B cell (primary cell): ENCODE measurements around the gene NCKIPSD. TPM values are rescaled to one million over a fixed set of nuclear protein-coding genes. Genes with fewer than 3 reads are reported as not detected.

Source experiments
- ATAC-seq: fragments of 200-7000 bp; cut with Tn5 transposase; one replicate; pipeline ENCODE4 v1.10.0; 2021; ENCODE audit warnings: low read depth, mild to moderate bottlenecking, moderate number of reproducible peaks, moderate library complexity
- CTCF ChIA-PET: fragments of 350-600 bp; sonication (Branson Sonifier 250); formaldehyde crosslinking; loops from one replicate; lab custom pipeline; 2021; ENCODE audit warnings: antibody characterized with exemption, inconsistent platforms; lab: Charles Lee
- POLR2A ChIA-PET: fragments of 350-600 bp; sonication (Branson Sonifier 250); formaldehyde crosslinking; loops from one replicate; lab custom pipeline; 2021; ENCODE audit warnings: antibody characterized with exemption; lab: Charles Lee
- DNase-seq: peaks from one replicate; pipeline ENCODE4 v3.0.0; 2013
- H2AFZ ChIP-seq: 2 replicates; pipeline ENCODE4 v1.6.1; 2012; ENCODE audit warnings: mild to moderate bottlenecking, low read depth, low read length; ENCODE audit not compliant: insufficient read depth, poor library complexity, severe bottlenecking
- H3K27ac ChIP-seq, 2 donors: 1 replicate in 1 of 2; 2 replicates in 1 of 2; pipeline ENCODE4 v1.5.1; 2012 to 2013; ENCODE audit warnings: low read length in 2 of 2, mild to moderate bottlenecking in 2 of 2, moderate library complexity in 1 of 2
- H3K27me3 ChIP-seq, 4 experiments: fragments of 200-600 bp in 1 of 4; sonication (generic) in 1 of 4; replicated peaks in 1 of 4; 1 replicate in 2 of 4; 2 replicates in 2 of 4; pipeline versions ENCODE4 v1.6.1 to v1.7.0; 2013 to 2016; ENCODE audit warnings: low read length in 3 of 4, mild to moderate bottlenecking in 2 of 4, mixed read lengths in 1 of 4, moderate library complexity in 1 of 4; ENCODE audit not compliant: insufficient read depth in 4 of 4, control insufficient read depth in 3 of 4; ENCODE audit errors: control extremely low read depth in 1 of 4
- H3K36me3 ChIP-seq, 2 experiments: replicated peaks in 1 of 2; 1 replicate in 1 of 2; 2 replicates in 1 of 2; pipeline versions ENCODE4 v1.6.1 to v1.7.1; 2013; ENCODE audit warnings: low read length in 1 of 2; ENCODE audit not compliant: insufficient read depth in 2 of 2, control insufficient read depth in 1 of 2; ENCODE audit errors: control extremely low read depth in 1 of 2, extremely low read depth in 1 of 2
- H3K4me1 ChIP-seq, 2 donors: fragments of 200-600 bp in 1 of 2; sonication (generic) in 1 of 2; 1 replicate in 1 of 2; 2 replicates in 1 of 2; pipeline versions ENCODE4 v1.5.1 to v1.6.1; 2013 to 2017; ENCODE audit warnings: low read length in 2 of 2; ENCODE audit not compliant: control insufficient read depth in 2 of 2, insufficient read depth in 2 of 2
- H3K4me2 ChIP-seq: replicated peaks from 2 replicates; pipeline ENCODE3; 2012; ENCODE audit warnings: mild to moderate bottlenecking, low read depth, low read length; ENCODE audit not compliant: poor library complexity, severe bottlenecking
- H3K4me3 ChIP-seq, 5 experiments: fragments of 200-600 bp in 1 of 5; sonication (generic) in 1 of 5; 1 replicate in 3 of 5; 2 replicates in 2 of 5; pipeline versions ENCODE4 v1.5.1 to v1.7.0; 2011 to 2016; ENCODE audit warnings: low read length in 4 of 5, mild to moderate bottlenecking in 4 of 5, low read depth in 2 of 5, control low read depth in 1 of 5, moderate library complexity in 1 of 5; ENCODE audit not compliant: insufficient read depth in 1 of 5; ENCODE audit errors: control extremely low read depth in 1 of 5, extremely low read depth in 1 of 5
- H3K79me2 ChIP-seq: fragments of 200-600 bp; sonication (generic); one replicate; pipeline ENCODE4 v1.6.0; 2016; ENCODE audit warnings: low read length; ENCODE audit not compliant: control insufficient read depth, insufficient read depth
- H3K9ac ChIP-seq: fragments of 200-600 bp; sonication (generic); 2 replicates; pipeline ENCODE4 v1.6.1; 2017; ENCODE audit warnings: mild to moderate bottlenecking, low read length, moderate library complexity
- H3K9me3 ChIP-seq, 3 donors: one replicate each; pipeline versions ENCODE4 v1.6.1 to v1.7.1; 2013; ENCODE audit warnings: low read length in 2 of 3; ENCODE audit not compliant: control insufficient read depth in 2 of 3, insufficient read depth in 1 of 3; ENCODE audit errors: control extremely low read depth in 1 of 3
- H4K20me1 ChIP-seq: 2 replicates; pipeline ENCODE4 v1.6.0; 2012; ENCODE audit warnings: mild to moderate bottlenecking, low read length; ENCODE audit not compliant: insufficient read depth, control insufficient read depth, poor library complexity, severe bottlenecking
- H3K27ac Mint-ChIP-seq: one replicate; pipeline ENCODE4 v1.8.0; 2021; ENCODE audit warnings: mixed read lengths
- H3K27me3 Mint-ChIP-seq: one replicate; pipeline ENCODE4 v1.8.0; 2021; ENCODE audit warnings: mixed read lengths
- H3K4me1 Mint-ChIP-seq: one replicate; pipeline ENCODE4 v1.8.0; 2021; ENCODE audit warnings: mixed read lengths
- H3K4me3 Mint-ChIP-seq: one replicate; pipeline ENCODE4 v1.8.0; 2021; ENCODE audit warnings: mixed read lengths
- H3K9me3 Mint-ChIP-seq: one replicate; pipeline ENCODE4 v1.8.0; 2022; ENCODE audit warnings: mixed read lengths; ENCODE audit not compliant: insufficient read depth
- EZH2 ChIP-seq: IDR thresholded peaks from 2 replicates; pipeline ENCODE4 v1.6.1; 2012; ENCODE audit warnings: borderline replicate concordance, low read depth, mild to moderate bottlenecking, moderate library complexity, low read length; ENCODE audit not compliant: insufficient read depth, poor library complexity, severe bottlenecking
- WGBS: methylation state at CpG from one replicate; pipeline ENCODE4 v1.1.5; 2013; ENCODE audit warnings: missing lambda C conversion rate; ENCODE audit not compliant: insufficient coverage; 5-methylcytosine and 5-hydroxymethylcytosine counted together
- intact Hi-C: fragments of 100-400 bp; cut with micrococcal nuclease; formaldehyde crosslinking; loops from one replicate; pipeline ENCODE4 v1.10.0; 2022
- polyA plus RNA-seq: library from polyadenylated mRNA; depleted of rRNA; stranded (reverse); fragments of >200 nt; gene quantifications from 2 replicates; pipeline ENCODE4 v1.2.3, GENCODE V29; 2012
- total RNA-seq, 2 donors: library from RNA; stranded (reverse); fragments of 120-200 nt in 1 of 2; gene quantifications; 1 replicate in 1 of 2; 2 replicates in 1 of 2; pipeline versions ENCODE4 v1.2.3 to v1.2.4, GENCODE V29; 2013 to 2022
- TF ChIP-seq, protein P1 (sequence below): fragments of 200-600 bp; IDR thresholded peaks from one replicate; pipeline ENCODE4 v1.8.0; 2022; ENCODE audit warnings: antibody characterized with exemption, mild to moderate bottlenecking

NCKIPSD gene
- total and polyA plus RNA-seq, 2 donors (not counting 1 experiment from before 2014, with no cell fraction given), result 19.1 to 24.6 TPM

DNA sequence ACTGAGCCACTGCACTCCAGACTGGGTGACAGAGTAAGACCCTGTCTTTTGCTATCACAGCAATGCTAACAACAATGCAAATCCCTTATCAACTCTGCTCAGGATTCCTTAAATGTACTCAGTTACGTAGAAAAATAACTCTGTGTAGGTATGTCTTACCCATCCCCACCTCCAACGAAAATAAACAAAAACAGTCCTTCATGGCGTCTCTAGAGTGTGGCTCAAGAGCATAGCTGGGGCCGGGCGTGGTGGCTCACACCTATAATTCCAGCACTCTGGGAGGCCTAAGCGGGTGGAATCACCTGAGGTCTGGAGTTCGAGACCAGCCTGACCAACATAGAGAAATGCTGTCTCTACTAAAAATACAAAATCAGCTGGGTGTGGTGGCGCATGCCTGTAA is 13.2 kb upstream of the NCKIPSD start:
- ChIA-PET CTCF (no interaction called here), POLR2A (no interaction called here)
- TF ChIP-seq EZH2, result no peak
- TF ChIP-seq, protein P1, sequence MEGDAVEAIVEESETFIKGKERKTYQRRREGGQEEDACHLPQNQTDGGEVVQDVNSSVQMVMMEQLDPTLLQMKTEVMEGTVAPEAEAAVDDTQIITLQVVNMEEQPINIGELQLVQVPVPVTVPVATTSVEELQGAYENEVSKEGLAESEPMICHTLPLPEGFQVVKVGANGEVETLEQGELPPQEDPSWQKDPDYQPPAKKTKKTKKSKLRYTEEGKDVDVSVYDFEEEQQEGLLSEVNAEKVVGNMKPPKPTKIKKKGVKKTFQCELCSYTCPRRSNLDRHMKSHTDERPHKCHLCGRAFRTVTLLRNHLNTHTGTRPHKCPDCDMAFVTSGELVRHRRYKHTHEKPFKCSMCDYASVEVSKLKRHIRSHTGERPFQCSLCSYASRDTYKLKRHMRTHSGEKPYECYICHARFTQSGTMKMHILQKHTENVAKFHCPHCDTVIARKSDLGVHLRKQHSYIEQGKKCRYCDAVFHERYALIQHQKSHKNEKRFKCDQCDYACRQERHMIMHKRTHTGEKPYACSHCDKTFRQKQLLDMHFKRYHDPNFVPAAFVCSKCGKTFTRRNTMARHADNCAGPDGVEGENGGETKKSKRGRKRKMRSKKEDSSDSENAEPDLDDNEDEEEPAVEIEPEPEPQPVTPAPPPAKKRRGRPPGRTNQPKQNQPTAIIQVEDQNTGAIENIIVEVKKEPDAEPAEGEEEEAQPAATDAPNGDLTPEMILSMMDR, result no peak
- ATAC-seq (no peak), DNase-seq (no peak)
- intact Hi-C loops, result no loop called here
- H4K20me1 ChIP-seq, result peaks cover 90% of the 10 kb centered on the region
- H3K9me3 ChIP-seq, result no peaks in the 10 kb centered on the region
- H3K27ac ChIP-seq, result no peak overlapping the region
- H3K36me3 ChIP-seq, result peaks cover 23 to 45% of the 10 kb centered on the region in 2 experiments
- H3K4me2 ChIP-seq, result no peak overlapping the region
- 97% methylated on average over 6 of the region's 8 CpGs for WGBS
- H2AFZ ChIP-seq, result no peak overlapping the region
- Mint-ChIP-seq H3K4me3 (no peak overlapping the region), H3K4me1 (peaks cover 22% of the 10 kb centered on the region), H3K27me3 (no peaks in the 10 kb centered on the region), H3K27ac (no peak overlapping the region), H3K9me3 (no peaks in the 10 kb centered on the region)
- H3K4me1 ChIP-seq, result no peaks in the 10 kb centered on the region
- H3K27me3 ChIP-seq, result no peaks in the 10 kb centered on the region
- no peak overlapping the region for H3K9ac ChIP-seq
- peaks cover 92% of the 10 kb centered on the region for H3K79me2 ChIP-seq
- H3K4me3 ChIP-seq, result no peak overlapping the region

DNA sequence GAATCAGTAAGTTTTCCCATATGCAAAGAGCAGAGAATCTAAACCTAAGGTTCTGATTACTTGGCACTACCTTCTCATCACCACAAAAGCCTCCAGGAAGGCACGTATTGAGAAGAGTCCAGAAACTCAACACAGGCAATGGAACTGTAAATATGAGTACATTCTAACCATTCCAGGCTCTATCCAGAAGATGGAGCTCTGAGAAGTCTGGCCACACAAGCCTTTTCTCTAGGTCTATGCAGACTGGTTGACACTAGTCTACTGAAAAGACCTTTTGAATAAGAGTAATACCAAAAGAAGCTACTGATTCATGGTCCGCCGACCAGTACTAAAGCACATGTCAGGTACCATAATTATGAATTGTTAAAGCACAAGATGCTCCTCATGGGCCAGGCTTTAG is 12.2 kb upstream of the NCKIPSD start:
- POLR2A ChIA-PET, result no interaction called here

More for the DNA sequence above, 12.2 kb upstream of the NCKIPSD start:
- Histone ChIP-seq H3K79me2 (peaks cover 84% of the 10 kb centered on the region), H3K27me3 (no peaks in the 10 kb centered on the region), H3K36me3 (peaks cover 28 to 54% of the 10 kb centered on the region in 2 experiments), H2AFZ (no peak overlapping the region), H3K9me3 (no peaks in the 10 kb centered on the region), H4K20me1 (peaks cover 93% of the 10 kb centered on the region), H3K4me3 (no peak overlapping the region), H3K27ac (no peak overlapping the region), H3K9ac (no peak overlapping the region), H3K4me2 (no peak overlapping the region), H3K4me1 (no peaks in the 10 kb centered on the region)
- WGBS, result 92% methylated on average over 2 of the region's 3 CpGs
- intact Hi-C loops, result no loop called here
- no peak for DNase-seq
- Mint-ChIP-seq H3K9me3 (no peaks in the 10 kb centered on the region), H3K27ac (no peak overlapping the region), H3K27me3 (no peaks in the 10 kb centered on the region), H3K4me3 (no peak overlapping the region), H3K4me1 (peaks cover 23% of the 10 kb centered on the region)
- TF ChIP-seq, protein P1, result no peak
- no peak for TF ChIP-seq EZH2
- ATAC-seq, result no peak
- CTCF ChIA-PET, result interaction anchor here (0.7 kb wide), 1 partner anchor 193 kb away, joined by 4 read pairs; no protein-coding TSS in a partner anchor
